H9 (cell line): ENCODE data around the gene MYH8. TPM values are rescaled to one million over a fixed set of nuclear protein-coding genes. Genes with fewer than 3 reads are reported as not detected.

Experiments
- DNase-seq: peaks from one replicate; pipeline ENCODE4 v3.0.0-alpha.2; 2017
- H2AFZ ChIP-seq: one replicate; pipeline ENCODE4 v1.6.1; 2013; ENCODE audit warnings: mild to moderate bottlenecking, low read length, control low read depth, moderate library complexity
- H2AK5ac ChIP-seq: 2 replicates; pipeline ENCODE4 v1.6.1; 2013; ENCODE audit warnings: low read length, control low read depth, mixed read lengths; ENCODE audit not compliant: insufficient read length
- H2BK120ac ChIP-seq: one replicate; pipeline ENCODE4 v1.6.1; 2013; ENCODE audit warnings: low read depth, mild to moderate bottlenecking, low read length, control low read depth, inconsistent platforms; ENCODE audit not compliant: poor library complexity, severe bottlenecking
- H2BK12ac ChIP-seq: 2 replicates; pipeline ENCODE4 v1.6.1; 2013; ENCODE audit warnings: low read length, control low read depth, mixed read lengths, low read depth; ENCODE audit not compliant: insufficient read length
- H2BK15ac ChIP-seq: 2 replicates; pipeline ENCODE4 v1.6.1; 2013; ENCODE audit warnings: low read depth, low read length, control low read depth
- H2BK20ac ChIP-seq: one replicate; pipeline ENCODE4 v1.6.1; 2013; ENCODE audit warnings: low read depth, mild to moderate bottlenecking, low read length, control low read depth, inconsistent platforms; ENCODE audit not compliant: poor library complexity, severe bottlenecking
- H2BK5ac ChIP-seq: 2 replicates; pipeline ENCODE4 v1.6.1; 2013; ENCODE audit warnings: low read length, control low read depth, mixed read lengths; ENCODE audit not compliant: insufficient read length
- H3K14ac ChIP-seq: 2 replicates; pipeline ENCODE4 v1.6.1; 2013; ENCODE audit warnings: low read length, control low read depth; ENCODE audit not compliant: insufficient read depth
- H3K18ac ChIP-seq: 2 replicates; pipeline ENCODE4 v1.6.1; 2013; ENCODE audit warnings: low read depth, mild to moderate bottlenecking, mixed read lengths, low read length, control low read depth; ENCODE audit not compliant: insufficient read length
- H3K23ac ChIP-seq: 2 replicates; pipeline ENCODE4 v1.6.1; 2013; ENCODE audit warnings: low read length, control low read depth, mixed read lengths, low read depth; ENCODE audit not compliant: insufficient read length
- H3K23me2 ChIP-seq: 2 replicates; pipeline ENCODE4 v1.6.1; 2013; ENCODE audit warnings: low read depth, mild to moderate bottlenecking, mixed read lengths, low read length, control low read depth; ENCODE audit not compliant: insufficient read length, poor library complexity, severe bottlenecking
- H3K27ac ChIP-seq: 2 replicates; pipeline ENCODE4 v1.5.1; 2013; ENCODE audit warnings: low read length, control low read depth, mixed read lengths, low read depth; ENCODE audit not compliant: insufficient read length
- H3K27me3 ChIP-seq: 2 replicates; pipeline ENCODE4 v1.6.1; 2013; ENCODE audit warnings: low read length, control low read depth, inconsistent platforms; ENCODE audit not compliant: insufficient read depth
- H3K4ac ChIP-seq: 2 replicates; pipeline ENCODE4 v1.6.1; 2013; ENCODE audit warnings: low read depth, mild to moderate bottlenecking, control low read depth, inconsistent platforms, low read length, moderate library complexity
- H3K4me1 ChIP-seq: 2 replicates; pipeline ENCODE4 v1.6.1; 2013; ENCODE audit warnings: low read length, control low read depth, inconsistent platforms; ENCODE audit not compliant: insufficient read depth
- H3K4me2 ChIP-seq: 2 replicates; pipeline ENCODE4 v1.6.1; 2013; ENCODE audit warnings: low read length, control low read depth, mixed read lengths; ENCODE audit not compliant: insufficient read length, insufficient read depth
- H3K56ac ChIP-seq: 2 replicates; pipeline ENCODE4 v1.6.1; 2013; ENCODE audit warnings: low read depth, mild to moderate bottlenecking, mixed read lengths, low read length, control low read depth; ENCODE audit not compliant: insufficient read length
- H3K79me1 ChIP-seq: 2 replicates; pipeline ENCODE4 v1.6.1; 2013; ENCODE audit warnings: low read depth, mild to moderate bottlenecking, moderate library complexity, low read length, control low read depth, inconsistent platforms; ENCODE audit not compliant: insufficient read depth, poor library complexity, severe bottlenecking
- H3K79me2 ChIP-seq: 2 replicates; pipeline ENCODE4 v1.6.1; 2013; ENCODE audit warnings: low read length, control low read depth, inconsistent platforms; ENCODE audit not compliant: insufficient read depth
- H3K9ac ChIP-seq: 2 replicates; pipeline ENCODE4 v1.6.1; 2013; ENCODE audit warnings: low read length, control low read depth, mixed read lengths; ENCODE audit not compliant: insufficient read length; ENCODE audit errors: extremely low read depth
- H3K9me3 ChIP-seq: one replicate; pipeline ENCODE4 v1.6.1; 2013; ENCODE audit warnings: low read depth, low read length, inconsistent platforms; ENCODE audit not compliant: control insufficient read depth
- H3T11ph ChIP-seq: one replicate; pipeline ENCODE4 v1.6.1; 2013; ENCODE audit warnings: mild to moderate bottlenecking, low read length, control low read depth, inconsistent platforms
- H4K20me1 ChIP-seq: one replicate; pipeline ENCODE4 v1.6.1; 2013; ENCODE audit not compliant: control insufficient read depth, insufficient read length, insufficient read depth
- H4K5ac ChIP-seq: 2 replicates; pipeline ENCODE4 v1.6.1; 2013; ENCODE audit warnings: low read depth, mild to moderate bottlenecking, mixed read lengths, low read length, control low read depth; ENCODE audit not compliant: insufficient read length
- H4K8ac ChIP-seq: replicated peaks from 2 replicates; pipeline ENCODE4 v1.6.1; 2013; ENCODE audit warnings: low read length, control low read depth, mixed read lengths, low read depth; ENCODE audit not compliant: insufficient read length
- H4K91ac ChIP-seq: 2 replicates; pipeline ENCODE4 v1.6.1; 2013; ENCODE audit warnings: low read depth, mild to moderate bottlenecking, moderate library complexity, mixed read lengths, low read length, control low read depth; ENCODE audit not compliant: insufficient read length
- H3K27ac Mint-ChIP-seq, 3 experiments: 2 replicates in 2 of 3; 3 replicates in 1 of 3; pipeline ENCODE4 v1.8.0; 2020 to 2021; ENCODE audit warnings: mixed read lengths in 3 of 3, mild to moderate bottlenecking in 1 of 3, moderate library complexity in 1 of 3
- H3K27me3 Mint-ChIP-seq: 2 replicates; pipeline ENCODE4 v1.8.0; 2021; ENCODE audit warnings: low read depth, mild to moderate bottlenecking, moderate library complexity, mixed read lengths
- H3K36me3 Mint-ChIP-seq, 3 experiments: 2 replicates in 2 of 3; 3 replicates in 1 of 3; pipeline ENCODE4 v1.8.0; 2020 to 2021; ENCODE audit warnings: low read depth in 3 of 3, mixed read lengths in 3 of 3; ENCODE audit not compliant: insufficient read depth in 1 of 3
- H3K4me1 Mint-ChIP-seq, 2 experiments: 2 replicates each; pipeline ENCODE4 v1.8.0; 2020; ENCODE audit warnings: mixed read lengths in 2 of 2
- H3K4me3 Mint-ChIP-seq, 2 experiments: 2 replicates in 1 of 2; 3 replicates in 1 of 2; pipeline ENCODE4 v1.8.0; 2020 to 2021; ENCODE audit warnings: mild to moderate bottlenecking in 2 of 2, mixed read lengths in 2 of 2, moderate library complexity in 1 of 2
- H3K9me3 Mint-ChIP-seq, 2 experiments: 2 replicates in 1 of 2; 3 replicates in 1 of 2; pipeline ENCODE4 v1.8.0; 2020; ENCODE audit warnings: mild to moderate bottlenecking in 2 of 2, mixed read lengths in 2 of 2, moderate library complexity in 1 of 2
- CTCF ChIP-seq: fragments of 200-600 bp; sonication (generic); conservative IDR thresholded peaks from 3 replicates; pipeline ENCODE4 v1.8.0; 2021; ENCODE audit warnings: antibody characterized with exemption, mild to moderate bottlenecking
- WGBS: extraction: QIAGEN DNeasy Blood & Tissue Kit; methylation state at CpG from one replicate; pipeline ENCODE4 v1.1.7; 2013; ENCODE audit warnings: missing lambda C conversion rate, low lambda C conversion rate, mixed read lengths; ENCODE audit not compliant: insufficient read length; ENCODE audit errors: extremely low coverage; 5-methylcytosine and 5-hydroxymethylcytosine counted together
- total RNA-seq: library from RNA; stranded (reverse); gene quantifications from 2 replicates; pipeline ENCODE4 v1.2.1, GENCODE V29; 2021

The MYH8 gene
- total RNA-seq, 1 experiment from 2014 or later: not detected

- H3K79me2 ChIP-seq: no peaks in the 10 kb centered on the region
- peaks cover 3% of the 10 kb centered on the region for H3K4me1 ChIP-seq
- H2AK5ac ChIP-seq: no peak overlapping the region
- Mint-ChIP-seq H3K4me3 (no peak overlapping the region), H3K27me3 (no peaks in the 10 kb centered on the region; the same call in 1 of the 2 replicates), H3K9me3 (no peaks in the 10 kb centered on the region), H3K27ac (no peak overlapping the region), H3K4me1 (peaks cover 23 to 25% of the 10 kb centered on the region in 2 experiments), H3K36me3 (no peaks in the 10 kb centered on the region)
- H4K5ac ChIP-seq: no peak overlapping the region
- no peak overlapping the region for H3K56ac ChIP-seq
- H4K8ac ChIP-seq: no peak overlapping the region
- no peak overlapping the region for H3T11ph ChIP-seq
- no peaks in the 10 kb centered on the region for H3K79me1 ChIP-seq
- H3K27me3 ChIP-seq: no peaks in the 10 kb centered on the region
- no peak overlapping the region for H3K14ac ChIP-seq
- H2BK5ac ChIP-seq: no peak overlapping the region
- no CpG with 5 or more reads among the region's 2 CpGs for WGBS
- DNase-seq: no peak
- H3K23ac ChIP-seq: no peak overlapping the region
- no peak overlapping the region for H2BK120ac ChIP-seq
- no peaks in the 10 kb centered on the region for H3K9me3 ChIP-seq
- no peaks in the 10 kb centered on the region for H4K20me1 ChIP-seq
- no peak overlapping the region for H3K4ac ChIP-seq
- no peak overlapping the region for H3K4me2 ChIP-seq
- H3K9ac ChIP-seq: no peak overlapping the region
- no peak overlapping the region for H4K91ac ChIP-seq
- no peak overlapping the region for H2BK12ac ChIP-seq
- H3K27ac ChIP-seq: no peak overlapping the region
- no peak for TF ChIP-seq CTCF
- H3K23me2 ChIP-seq: no peaks in the 10 kb centered on the region
- no peak overlapping the region for H3K18ac ChIP-seq
- H2BK20ac ChIP-seq: no peak overlapping the region
- no peak overlapping the region for H2AFZ ChIP-seq
- H2BK15ac ChIP-seq: no peak overlapping the region
Observed at GRCh38 chr17:10420811-10421210, 939 bp downstream of the MYH8 start.
